DLD1 (cell line): ENCODE data around the gene CPLANE2.

Experiments used
- in situ Hi-C: cut with HindIII; loops from 2 replicates; pipeline ENCODE4 v1.10.0; 2017; ENCODE audit warnings: low sequenced_read_pairs

CPLANE2 gene

DNA sequence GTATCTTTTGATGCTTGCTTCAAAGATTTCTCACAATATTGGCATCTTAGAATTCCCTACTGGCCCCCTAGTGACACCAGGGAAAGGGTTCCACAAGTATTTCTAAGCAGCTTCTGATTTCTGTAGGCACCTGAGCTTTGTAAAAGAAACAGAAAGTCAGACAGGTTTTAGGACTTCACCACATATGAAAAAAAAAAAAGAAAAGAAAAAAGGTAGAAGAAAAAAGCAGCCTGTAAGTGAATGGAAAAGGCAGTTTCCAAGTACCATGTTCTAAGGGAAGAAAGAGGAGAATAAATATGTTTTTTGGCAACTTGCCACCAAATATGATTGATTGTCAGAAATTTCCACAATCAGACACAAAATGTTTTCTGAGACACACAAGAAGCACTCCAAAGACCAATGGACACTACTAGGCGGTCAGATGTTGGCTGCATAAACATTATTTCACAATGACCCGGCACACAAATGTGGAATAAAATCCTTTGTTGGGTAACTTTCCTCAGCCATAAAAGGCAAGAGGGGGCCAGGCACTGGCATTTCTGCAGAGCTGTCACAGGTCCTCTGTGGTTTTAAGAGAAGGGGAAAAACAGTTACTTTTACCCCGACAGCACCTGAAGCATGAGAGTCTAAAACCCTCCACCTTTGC is 12.7 kb upstream of the CPLANE2 start:
- in situ Hi-C loops, result loop anchor here (25.0 kb wide), 1 partner anchor 187 kb away; the partner anchor contains the start of gene FAM131C

DNA sequence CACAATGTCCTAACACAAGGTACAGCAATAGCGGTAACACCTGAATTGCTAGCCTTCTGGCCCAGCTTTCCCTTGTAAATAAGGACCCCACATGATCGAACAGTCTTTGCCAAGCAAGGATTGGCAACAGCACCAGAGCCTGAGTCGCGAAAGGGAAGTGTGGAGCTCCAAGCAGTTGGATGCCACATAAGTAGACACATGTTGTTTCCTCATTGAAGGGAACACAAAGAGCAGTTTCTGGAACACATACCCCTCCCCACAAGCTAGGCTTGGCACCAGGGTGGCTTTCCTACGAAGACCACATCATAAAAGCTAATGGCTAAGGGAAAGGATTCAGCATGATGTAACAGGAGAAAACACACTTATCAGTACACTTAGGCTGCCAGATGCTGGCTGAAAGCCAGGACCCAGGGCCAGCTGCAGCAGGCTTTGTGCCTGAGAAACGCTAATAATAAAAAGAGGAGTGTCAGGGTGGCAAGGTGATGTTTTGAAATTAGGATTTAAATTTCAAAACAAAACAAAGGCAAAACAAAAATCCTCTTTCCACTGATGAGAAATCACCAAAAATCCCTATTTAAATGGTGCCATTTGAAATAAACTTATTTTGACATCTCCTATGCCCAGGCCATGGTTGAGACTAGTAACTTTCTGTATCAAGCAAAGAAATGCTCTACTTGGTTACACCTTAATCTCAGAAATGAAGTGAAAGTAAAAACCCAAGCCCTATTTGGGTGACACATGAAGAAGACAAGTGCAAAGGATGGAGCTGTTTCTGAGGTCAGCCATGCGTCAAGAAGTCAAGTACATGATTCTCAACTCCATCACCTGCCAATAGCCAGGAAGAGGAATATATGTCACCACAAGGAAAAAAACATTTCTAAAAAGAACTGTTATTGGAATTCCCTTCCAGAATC is 11.9 kb upstream of the CPLANE2 start:
- in situ Hi-C loops, result loop anchor here (25.0 kb wide), 1 partner anchor 187 kb away; the partner anchor contains the start of gene FAM131C

DNA sequence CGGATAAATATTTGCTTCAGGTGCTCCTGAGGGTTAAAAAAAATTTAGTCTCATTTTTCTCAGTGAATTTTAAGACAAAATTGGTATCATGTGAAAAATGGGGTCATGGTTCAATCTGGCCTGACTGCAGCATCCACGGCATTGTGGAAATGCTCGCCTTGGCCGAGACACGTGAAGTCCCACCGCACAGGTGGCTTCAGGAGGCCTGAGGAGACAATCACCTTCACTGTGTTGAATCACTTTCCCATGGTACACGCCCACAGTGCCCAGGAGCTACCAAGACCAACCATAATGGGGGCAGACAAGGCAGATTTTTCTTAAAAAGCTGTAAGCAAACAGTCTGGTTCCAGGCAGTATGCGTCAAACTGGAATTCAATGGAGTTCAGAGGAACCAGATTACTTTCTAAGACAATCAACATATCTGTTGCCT is 11.0 kb upstream of the CPLANE2 start:
- in situ Hi-C loops, result loop anchor here (25.0 kb wide), 1 partner anchor 186 kb away; the partner anchor contains the start of gene FAM131C

DNA sequence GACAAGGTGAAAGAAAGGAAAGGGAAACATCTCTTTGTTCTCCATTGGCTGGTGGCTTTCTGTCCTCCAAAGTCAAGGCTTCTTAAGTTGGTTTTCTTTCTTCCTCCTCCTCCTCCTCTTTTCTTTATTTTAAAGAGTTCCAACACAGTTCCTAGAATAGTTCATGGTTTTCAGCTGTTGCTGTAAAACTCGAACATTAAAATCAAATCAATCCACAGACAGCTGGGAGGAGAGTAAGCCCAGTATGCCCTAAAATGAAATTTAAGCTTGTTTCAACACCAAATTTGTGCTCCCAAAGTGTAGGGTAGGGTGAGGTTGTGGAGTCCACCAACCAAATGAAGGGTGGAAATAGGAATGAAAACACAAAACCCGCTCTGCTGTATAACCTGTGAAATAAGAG is 10.5 kb upstream of the CPLANE2 start:
- in situ Hi-C loops, result loop anchor here (25.0 kb wide), 1 partner anchor 185 kb away; the partner anchor contains the start of gene FAM131C

DNA sequence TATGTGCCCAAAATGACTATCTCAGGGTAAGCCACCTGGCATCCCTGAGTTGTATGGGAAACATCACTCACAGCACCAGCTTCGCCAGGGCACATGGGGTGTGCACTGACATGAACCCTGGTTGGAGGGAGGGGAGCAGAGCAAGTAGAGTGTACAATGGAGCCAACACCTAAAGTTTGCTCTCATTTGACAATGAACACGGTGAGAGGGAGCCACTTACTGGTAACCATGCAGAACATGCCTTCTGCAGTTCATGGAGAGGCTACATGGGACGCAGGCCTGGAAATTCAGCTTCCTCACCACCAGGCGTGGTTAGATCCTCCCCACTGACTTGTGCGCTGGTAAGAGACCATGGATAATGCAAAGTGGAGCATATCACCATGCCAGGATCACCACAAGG is 10.0 kb upstream of the CPLANE2 start:
- in situ Hi-C loops, result loop anchor here (25.0 kb wide), 1 partner anchor 185 kb away; the partner anchor contains the start of gene FAM131C

DNA sequence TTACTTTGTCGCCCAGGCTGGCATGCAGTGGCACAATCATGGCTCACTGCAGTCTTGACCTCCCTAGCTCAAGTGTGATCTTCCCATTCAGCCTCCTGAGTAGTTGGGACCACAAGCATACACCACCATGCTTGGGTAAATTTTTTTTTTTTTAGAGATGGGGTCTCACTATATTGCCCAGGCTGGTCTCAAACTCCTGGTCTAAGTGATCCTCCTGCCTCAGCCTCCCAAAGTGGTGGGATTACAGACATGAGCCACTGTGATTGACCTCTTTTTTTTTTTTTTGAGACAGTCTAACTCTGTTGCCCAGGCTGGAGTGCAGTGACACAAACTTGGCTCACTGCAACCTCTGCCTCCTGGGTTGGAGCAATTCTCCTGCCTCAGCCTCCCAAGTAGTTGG is 9.3 kb upstream of the CPLANE2 start:
- in situ Hi-C loops, result loop anchor here (25.0 kb wide), 1 partner anchor 184 kb away; the partner anchor contains the start of gene FAM131C

- in situ Hi-C loops, result loop anchor here (25.0 kb wide), 1 partner anchor 183 kb away; the partner anchor contains the start of gene FAM131C
Measured at GRCh38 chr1:16245476-16246196, 8.7 kb upstream of the CPLANE2 start.

DNA sequence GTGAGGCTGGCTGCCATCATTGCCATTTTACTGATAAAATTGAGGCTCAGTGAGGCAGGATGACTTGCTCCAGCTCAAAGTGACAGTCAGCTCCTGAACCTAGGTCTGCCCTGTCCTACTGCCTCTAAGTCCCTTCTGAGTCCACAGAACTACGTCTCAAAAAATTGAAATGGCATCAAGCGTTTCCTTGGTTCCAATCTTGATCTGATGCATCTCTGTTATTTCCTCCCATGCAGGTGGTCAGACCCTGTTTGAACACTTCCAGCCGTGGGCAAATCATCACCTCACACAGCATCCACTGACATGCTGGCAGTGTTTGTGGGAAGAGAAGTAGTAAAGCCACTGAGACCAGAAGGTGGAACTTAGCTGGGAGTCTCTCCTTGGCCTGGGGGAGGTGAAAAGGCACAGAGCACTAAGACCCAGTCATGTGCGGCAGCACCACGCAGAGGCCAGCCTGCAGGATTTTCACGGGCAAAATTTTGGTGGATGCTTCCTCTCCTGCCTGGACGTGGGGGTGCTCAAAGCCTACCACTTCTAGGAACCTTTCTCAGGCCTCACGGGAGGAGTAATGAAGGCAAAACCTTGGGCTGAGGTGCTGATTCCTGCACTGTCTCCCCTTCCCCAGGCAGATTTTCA is 7.8 kb upstream of the CPLANE2 start:
- in situ Hi-C loops, result loop anchor here (25.0 kb wide), 1 partner anchor 182 kb away; the partner anchor contains the start of gene FAM131C

GRCh38 chr1:16243936-16244649 is 7.1 kb upstream of the CPLANE2 start:
- in situ Hi-C loops, result loop anchor here (25.0 kb wide), 1 partner anchor 182 kb away; the partner anchor contains the start of gene FAM131C

DNA sequence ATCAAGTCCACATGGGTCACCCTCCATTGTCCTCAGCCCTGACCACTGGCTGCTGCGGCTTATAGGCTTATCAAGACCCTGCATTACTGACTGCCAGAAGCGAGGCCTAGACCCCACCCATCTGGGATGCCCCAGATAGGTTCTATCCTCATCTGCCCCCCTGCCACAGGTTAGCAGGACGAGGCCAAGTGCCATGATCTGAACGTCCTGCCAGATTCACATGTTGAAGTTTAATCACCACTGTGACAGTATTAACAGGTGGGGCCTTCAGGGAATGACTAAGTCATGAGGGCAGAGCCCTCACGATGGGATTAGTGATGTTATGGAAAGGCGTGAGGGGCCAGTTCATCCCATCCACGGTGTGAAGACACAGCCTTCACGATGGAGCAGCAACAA is 6.2 kb upstream of the CPLANE2 start:
- in situ Hi-C loops, result loop anchor here (25.0 kb wide), 1 partner anchor 181 kb away; the partner anchor contains the start of gene FAM131C

GRCh38 chr1:16242556-16243214 is 5.7 kb upstream of the CPLANE2 start:
- in situ Hi-C loops, result loop anchor here (25.0 kb wide), 1 partner anchor 180 kb away; the partner anchor contains the start of gene FAM131C

DNA sequence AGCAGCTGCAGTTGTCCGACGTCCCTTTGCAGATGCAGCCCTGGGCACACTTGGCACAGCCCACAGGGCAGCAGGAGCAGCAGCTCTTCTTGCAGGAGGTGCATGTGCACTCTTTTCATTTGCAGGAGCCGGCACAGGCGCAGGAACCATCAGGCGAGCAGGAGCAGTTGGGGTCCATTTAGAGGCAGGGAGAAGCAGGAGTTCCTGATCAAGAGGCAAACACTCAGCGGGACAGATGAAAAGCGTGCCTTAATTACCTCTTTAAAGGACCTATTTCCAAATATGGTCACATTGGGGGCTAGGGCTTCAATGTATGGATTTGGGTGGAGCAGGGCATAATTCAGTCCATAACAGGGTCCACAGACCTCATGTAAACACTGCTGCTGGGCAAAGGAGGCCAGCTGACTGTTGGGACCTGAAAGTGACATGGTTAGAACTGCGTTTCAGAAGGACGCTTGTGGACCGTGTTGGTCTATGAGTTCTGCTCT is 4.3 kb upstream of the CPLANE2 start:
- in situ Hi-C loops, result loop anchor here (25.0 kb wide), 1 partner anchor 179 kb away; the partner anchor contains the start of gene FAM131C

- in situ Hi-C loops, result loop anchor here (25.0 kb wide), 1 partner anchor 178 kb away; the partner anchor contains the start of gene FAM131C
Measured at GRCh38 chr1:16239972-16240491, 3.0 kb upstream of the CPLANE2 start.

- in situ Hi-C loops, result loop anchor here (25.0 kb wide), 1 partner anchor 175 kb away; the partner anchor contains the start of gene FAM131C
Measured at GRCh38 chr1:16237343-16237830, 404 bp upstream of the CPLANE2 start.

- in situ Hi-C loops, result loop anchor here (25.0 kb wide), 1 partner anchor 174 kb away; the partner anchor contains the start of gene FAM131C
Measured at GRCh38 chr1:16235944-16236510, 956 bp downstream of the CPLANE2 start.

DNA sequence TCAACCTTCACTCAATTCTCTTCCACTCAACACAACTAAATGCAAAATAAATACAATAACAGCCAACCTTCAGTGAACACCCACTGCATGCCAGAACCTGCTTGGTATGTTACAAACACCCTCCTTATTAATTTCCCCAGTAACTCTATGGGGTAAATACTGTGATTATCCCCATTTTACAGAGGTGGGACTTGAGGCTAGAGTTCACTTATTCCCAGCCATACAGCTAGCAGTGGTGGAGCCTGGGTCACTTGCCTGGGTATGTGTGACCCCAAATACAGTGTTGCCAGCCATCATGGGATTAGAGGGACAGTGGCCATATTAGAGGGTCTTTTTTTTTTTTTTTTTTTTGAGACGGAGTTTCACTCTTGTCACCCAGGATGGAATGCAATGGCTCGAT is 1.6 kb downstream of the CPLANE2 start:
- in situ Hi-C loops, result loop anchor here (25.0 kb wide), 1 partner anchor 173 kb away; the partner anchor contains the start of gene FAM131C

DNA sequence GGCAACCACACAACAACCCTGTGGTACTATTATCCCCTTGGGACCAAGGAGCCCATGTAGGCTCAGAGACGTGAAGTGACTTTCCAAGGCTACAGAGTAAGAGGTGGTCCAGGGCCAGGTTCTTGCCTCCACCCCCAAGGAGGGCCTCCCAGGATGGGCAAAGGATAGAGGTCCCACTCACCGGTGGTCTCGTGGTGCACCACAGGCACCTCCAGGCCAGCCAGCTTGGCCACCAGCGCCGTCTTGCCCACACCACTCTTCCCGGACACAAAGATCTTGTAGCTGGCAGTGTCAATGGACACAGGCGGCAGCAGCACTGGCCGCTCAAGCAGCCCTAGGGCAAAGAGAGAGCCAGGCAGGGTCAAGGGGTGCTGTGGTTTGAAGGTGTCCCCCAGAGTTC is 3.6 kb downstream of the CPLANE2 start:
- in situ Hi-C loops, result loop anchor here (25.0 kb wide), 1 partner anchor 171 kb away; the partner anchor contains the start of gene FAM131C
